SK-N-MC (cell line): Measurements from ENCODE around the gene PDCD10.

Experiments used
- EZH2 ChIP-seq: fragments of 200-600 bp; sonication (generic); IDR thresholded peaks from one replicate; pipeline ENCODE4 v1.6.1; 2017; ENCODE audit warnings: antibody characterized with exemption
- FOXP2 ChIP-seq: optimal IDR thresholded peaks from 2 replicates; pipeline ENCODE3; 2011; ENCODE audit warnings: mild to moderate bottlenecking, moderate library complexity; ENCODE audit not compliant: insufficient read depth; ENCODE audit errors: extremely low read length, control extremely low read depth

GRCh38 chr3:167732313-167733065 lies 2.2 kb downstream of the PDCD10 start:
- TF ChIP-seq EZH2 (no peak), FOXP2 (no peak)
